Retinal pigment epithelial cell (primary cell): ENCODE data around the gene SNX30.

Experiments
- DNase-seq: peaks from one replicate; pipeline ENCODE4 v3.0.0-alpha.2; 2010; ENCODE audit warnings: low read depth
- H3K4me3 ChIP-seq: 2 replicates; pipeline ENCODE4 v1.5.1; 2011; ENCODE audit warnings: mild to moderate bottlenecking, low read length, control low read depth, moderate library complexity
- TF ChIP-seq, protein P1 (sequence below): conservative IDR thresholded peaks from 2 replicates; pipeline ENCODE4 v1.5.1; 2011; ENCODE audit warnings: low read depth, low read length, control low read depth, inconsistent platforms

SNX30 gene

GRCh38 chr9:112856200-112856599 lies 105.6 kb downstream of the SNX30 start:
- H3K4me3 ChIP-seq: no peak overlapping the region
- TF ChIP-seq, protein P1, sequence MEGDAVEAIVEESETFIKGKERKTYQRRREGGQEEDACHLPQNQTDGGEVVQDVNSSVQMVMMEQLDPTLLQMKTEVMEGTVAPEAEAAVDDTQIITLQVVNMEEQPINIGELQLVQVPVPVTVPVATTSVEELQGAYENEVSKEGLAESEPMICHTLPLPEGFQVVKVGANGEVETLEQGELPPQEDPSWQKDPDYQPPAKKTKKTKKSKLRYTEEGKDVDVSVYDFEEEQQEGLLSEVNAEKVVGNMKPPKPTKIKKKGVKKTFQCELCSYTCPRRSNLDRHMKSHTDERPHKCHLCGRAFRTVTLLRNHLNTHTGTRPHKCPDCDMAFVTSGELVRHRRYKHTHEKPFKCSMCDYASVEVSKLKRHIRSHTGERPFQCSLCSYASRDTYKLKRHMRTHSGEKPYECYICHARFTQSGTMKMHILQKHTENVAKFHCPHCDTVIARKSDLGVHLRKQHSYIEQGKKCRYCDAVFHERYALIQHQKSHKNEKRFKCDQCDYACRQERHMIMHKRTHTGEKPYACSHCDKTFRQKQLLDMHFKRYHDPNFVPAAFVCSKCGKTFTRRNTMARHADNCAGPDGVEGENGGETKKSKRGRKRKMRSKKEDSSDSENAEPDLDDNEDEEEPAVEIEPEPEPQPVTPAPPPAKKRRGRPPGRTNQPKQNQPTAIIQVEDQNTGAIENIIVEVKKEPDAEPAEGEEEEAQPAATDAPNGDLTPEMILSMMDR: no peak
- no peak for DNase-seq

GRCh38 chr9:112856843-112857242 lies 106.3 kb downstream of the SNX30 start:
- no peak overlapping the region for H3K4me3 ChIP-seq
- DNase-seq: no peak
- TF ChIP-seq, protein P1: no peak

DNA sequence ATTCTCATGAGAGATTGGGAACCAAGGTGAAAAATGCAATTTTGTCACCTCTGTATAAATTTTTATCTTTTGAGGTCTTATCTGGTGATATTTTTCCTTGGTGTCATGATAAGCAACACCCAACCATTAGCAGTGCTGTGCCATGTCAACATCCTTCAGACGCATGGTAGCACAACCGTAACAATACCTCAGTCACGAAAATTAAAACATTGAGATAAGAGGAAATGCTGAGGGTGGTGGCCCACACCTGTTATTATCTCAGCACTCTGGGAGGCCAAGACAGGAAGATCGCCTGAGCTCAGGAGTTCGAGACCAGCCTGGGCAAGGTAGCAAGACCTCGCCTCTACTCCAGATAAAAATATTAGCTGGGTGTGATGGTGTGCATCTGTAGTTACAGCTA lies 107.4 kb downstream of the SNX30 start:
- no peak for DNase-seq
- TF ChIP-seq, protein P1: no peak
- no peak overlapping the region for H3K4me3 ChIP-seq

DNA sequence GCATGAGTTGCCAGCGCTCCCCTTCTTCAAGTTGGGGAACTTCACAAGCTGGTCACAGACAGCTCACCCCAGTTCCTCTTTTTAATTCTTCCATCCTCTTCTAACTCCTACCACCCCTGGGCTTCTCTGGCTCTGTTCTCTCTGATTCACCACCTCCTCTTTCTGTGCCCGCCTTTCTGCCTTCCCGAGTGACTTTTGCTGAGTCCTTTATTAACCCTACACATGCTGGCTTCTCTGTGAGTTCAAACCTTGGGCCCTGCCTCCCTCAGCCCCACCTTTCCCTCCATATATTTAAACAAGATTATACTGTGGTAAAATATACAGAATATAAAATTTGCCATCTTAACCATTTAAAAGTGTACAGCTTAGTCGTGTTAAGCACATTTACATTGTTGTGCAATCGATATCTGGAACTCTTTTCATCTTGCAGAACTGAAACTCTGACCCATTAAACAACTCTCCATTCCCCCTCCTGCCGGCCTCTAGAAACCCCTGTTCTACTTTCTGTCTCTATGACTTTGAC lies 108.1 kb downstream of the SNX30 start:
- no peak overlapping the region for H3K4me3 ChIP-seq
- DNase-seq: no peak
- TF ChIP-seq, protein P1: no peak

GRCh38 chr9:112860451-112860850 lies 109.9 kb downstream of the SNX30 start:
- TF ChIP-seq, protein P1: no peak
- DNase-seq: no peak
- H3K4me3 ChIP-seq: no peak overlapping the region

GRCh38 chr9:112861155-112861554 lies 110.6 kb downstream of the SNX30 start:
- no peak for DNase-seq
- H3K4me3 ChIP-seq: no peak overlapping the region
- TF ChIP-seq, protein P1: no peak

- DNase-seq: no peak
- TF ChIP-seq, protein P1: no peak
Measured at GRCh38 chr9:112861638-112862555, 111.3 kb downstream of the SNX30 start.

More at GRCh38 chr9:112861638-112862555, 111.3 kb downstream of the SNX30 start:
- no peak overlapping the region for H3K4me3 ChIP-seq
